Measurements from ENCODE around the gene FBLN2. TPM values are rescaled to one million over a fixed set of nuclear protein-coding genes. Genes with fewer than 3 reads are reported as not detected.

Gene FBLN2
- total and polyA plus RNA-seq, 2 of the 4 experiments (the other 2 are of a cell fraction) = 11.8 to 60.8 TPM

DNA sequence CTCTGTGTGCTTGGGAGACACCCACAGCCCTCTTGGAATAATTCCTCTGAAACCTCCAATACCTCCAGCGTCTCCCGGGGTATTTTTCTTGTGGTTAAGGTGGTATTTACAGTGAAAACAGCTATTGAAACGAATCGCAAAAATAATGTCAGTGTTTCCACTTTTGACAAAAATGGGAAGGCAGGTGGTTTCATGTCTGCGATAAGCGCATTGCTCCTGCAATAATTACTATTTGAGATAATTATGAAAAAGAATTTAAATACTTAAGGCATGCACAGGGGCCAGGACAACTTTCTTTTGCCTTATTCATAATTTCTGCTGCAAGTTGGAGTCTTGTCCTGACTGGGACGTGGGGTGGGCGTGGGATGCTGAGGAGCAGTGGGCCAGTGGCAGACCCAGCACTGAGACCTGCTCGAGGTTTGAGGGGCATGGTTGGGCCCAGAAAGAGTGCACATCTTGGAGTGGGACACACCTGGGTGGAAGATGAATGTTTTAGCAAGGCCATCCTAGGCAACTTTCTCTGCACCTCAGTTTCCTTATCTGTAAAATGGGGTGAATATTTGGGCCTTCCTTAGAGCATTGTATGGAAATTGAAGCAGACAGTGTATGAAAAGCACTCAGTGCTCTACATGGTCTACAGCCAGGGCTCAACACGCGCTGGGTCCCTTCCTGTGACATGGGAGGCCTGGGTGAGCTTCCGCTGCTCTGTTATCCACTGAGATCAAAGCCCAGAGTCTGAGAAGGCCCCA lies 110.5 kb downstream of the FBLN2 start:
- Histone ChIP-seq H4K91ac (ENCODE audit: insufficient read depth, low read depth, low read length) (no peak overlapping the region), H4K5ac (ENCODE audit: low read depth, low read length) (no peak overlapping the region), H3K18ac (ENCODE audit: low read depth, low read length) (no peak overlapping the region), H2AFZ (replicated peaks; ENCODE audit: low read length, poor library complexity) (no peak overlapping the region), H2BK15ac (ENCODE audit: low read depth, low read length) (no peak overlapping the region), H3K4me2 (ENCODE audit: low read depth, low read length) (no peak overlapping the region), H4K20me1 (ENCODE audit: insufficient read depth, low read length) (no peaks in the 10 kb centered on the region), H3K27me3 (ENCODE audit: control insufficient read depth, insufficient read depth, low read length) (peaks cover 6% of the 10 kb centered on the region; the same call in 1 of the 2 replicates), H3K36me3 (ENCODE audit: control insufficient read depth, insufficient read depth, low read length) (no peaks in the 10 kb centered on the region), H3K56ac (ENCODE audit: extremely low read depth, insufficient read depth, low read length) (no peak overlapping the region), H3K27ac (ENCODE audit: insufficient read depth, low read length) (no peak overlapping the region), H3K9me3 (ENCODE audit: control insufficient read depth, insufficient read depth, low read length) (no peaks in the 10 kb centered on the region), H2BK5ac (ENCODE audit: low read depth, low read length, poor library complexity, severe bottlenecking) (no peak overlapping the region), H3K9ac (ENCODE audit: low read depth, low read length) (no peak overlapping the region), H2BK120ac (ENCODE audit: low read depth, low read length) (no peak overlapping the region), H2AK5ac (ENCODE audit: low read depth, low read length) (no peak overlapping the region), H3K9me1 (ENCODE audit: insufficient read depth, low read length) (no peaks in the 10 kb centered on the region), H2BK20ac (ENCODE audit: low read depth, low read length) (no peak overlapping the region), H3K4me1 (ENCODE audit: control insufficient read depth, insufficient read depth, low read length) (no peaks in the 10 kb centered on the region), H4K8ac (ENCODE audit: low read depth in 2 of 2, low read length in 2 of 2) (no peak overlapping the region), H3K23ac (ENCODE audit: low read depth, low read length) (no peak overlapping the region), H3K4me3 (ENCODE audit: insufficient read depth, low read depth, low read length) (no peak overlapping the region), H2AK9ac (replicated peaks; ENCODE audit: low read depth, low read length, poor library complexity) (no peak overlapping the region), H3K14ac (replicated peaks; ENCODE audit: low read depth, low read length) (no peak overlapping the region), H3K79me1 (ENCODE audit: low read depth in 1 of 2, low read length in 2 of 2) (no peaks in the 10 kb centered on the region), H3K4ac (ENCODE audit: low read depth, low read length) (no peak overlapping the region)
- ATAC-seq (ENCODE audit: low read depth) (no peak), DNase-seq (no peak)
- TF ChIP-seq MXI1 (IDR thresholded peaks at IDR 0.05; ENCODE audit: borderline replicate concordance, low read depth, low read length) = no peak
- no peak for TF ChIP-seq CTCF (conservative IDR thresholded peaks at IDR 0.05; ENCODE audit: low read depth, low read length)
- TF ChIP-seq, protein P1, sequence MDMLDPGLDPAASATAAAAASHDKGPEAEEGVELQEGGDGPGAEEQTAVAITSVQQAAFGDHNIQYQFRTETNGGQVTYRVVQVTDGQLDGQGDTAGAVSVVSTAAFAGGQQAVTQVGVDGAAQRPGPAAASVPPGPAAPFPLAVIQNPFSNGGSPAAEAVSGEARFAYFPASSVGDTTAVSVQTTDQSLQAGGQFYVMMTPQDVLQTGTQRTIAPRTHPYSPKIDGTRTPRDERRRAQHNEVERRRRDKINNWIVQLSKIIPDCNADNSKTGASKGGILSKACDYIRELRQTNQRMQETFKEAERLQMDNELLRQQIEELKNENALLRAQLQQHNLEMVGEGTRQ (IDR thresholded peaks at IDR 0.05; ENCODE audit: low read depth, low read length) = no peak
- TF ChIP-seq, protein P2, sequence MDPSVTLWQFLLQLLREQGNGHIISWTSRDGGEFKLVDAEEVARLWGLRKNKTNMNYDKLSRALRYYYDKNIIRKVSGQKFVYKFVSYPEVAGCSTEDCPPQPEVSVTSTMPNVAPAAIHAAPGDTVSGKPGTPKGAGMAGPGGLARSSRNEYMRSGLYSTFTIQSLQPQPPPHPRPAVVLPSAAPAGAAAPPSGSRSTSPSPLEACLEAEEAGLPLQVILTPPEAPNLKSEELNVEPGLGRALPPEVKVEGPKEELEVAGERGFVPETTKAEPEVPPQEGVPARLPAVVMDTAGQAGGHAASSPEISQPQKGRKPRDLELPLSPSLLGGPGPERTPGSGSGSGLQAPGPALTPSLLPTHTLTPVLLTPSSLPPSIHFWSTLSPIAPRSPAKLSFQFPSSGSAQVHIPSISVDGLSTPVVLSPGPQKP (IDR thresholded peaks at IDR 0.05; ENCODE audit: borderline replicate concordance, low read depth, low read length) = no peak
- no peak for TF ChIP-seq NFE2L2 (IDR thresholded peaks at IDR 0.05; ENCODE audit: low read depth, low read length)
- no peak for TF ChIP-seq RCOR1 (IDR thresholded peaks at IDR 0.05; ENCODE audit: insufficient replicate concordance, low read length)
- TF ChIP-seq CHD1 (IDR thresholded peaks at IDR 0.05; ENCODE audit: low read depth, low read length) = no peak
- TF ChIP-seq RAD21 (IDR thresholded peaks at IDR 0.05; ENCODE audit: low read length) = no peak
- no peak for TF ChIP-seq MAZ (IDR thresholded peaks at IDR 0.05; ENCODE audit: borderline replicate concordance, low read depth, low read length)
- no peak for TF ChIP-seq FOS (IDR thresholded peaks at IDR 0.05; ENCODE audit: low read depth, low read length)
- no peak for TF ChIP-seq MAFK (IDR thresholded peaks at IDR 0.05; ENCODE audit: low read depth, low read length)
- TF ChIP-seq SMC3 (IDR thresholded peaks at IDR 0.05; ENCODE audit: low read depth, low read length) = no peak
- no peak for TF ChIP-seq BHLHE40 (IDR thresholded peaks at IDR 0.05; ENCODE audit: low read depth, low read length)
- no peak for TF ChIP-seq RFX5 (IDR thresholded peaks at IDR 0.05; ENCODE audit: low read depth, low read length)
- TF ChIP-seq POLR2A (IDR thresholded peaks at IDR 0.05; ENCODE audit: low read depth, low read length) = no peak
- TF ChIP-seq CEBPB (IDR thresholded peaks at IDR 0.05; ENCODE audit: low read depth, low read length) = no peak
- intact Hi-C loops (cut with micrococcal nuclease) = loop anchor here (5.0 kb wide), 4 partner anchors 463 to 1263 kb away; partner anchors contain the start of gene CHCHD4
- no TSS peak for BruUV-seq (replicated peaks)
- POLR2A ChIA-PET (ENCODE audit: unreplicated experiment) = no interaction called here
- in situ Hi-C loops (cut with MboI; ENCODE audit: low sequenced_read_pairs) = no loop called here
- CTCF ChIA-PET = no interaction called here
- no CpG with 5 or more reads among the region's 12 CpGs for WGBS, 2 experiments (ENCODE audit: extremely low coverage in 2 of 2, insufficient read length in 1 of 2)
- dilution Hi-C loops (cut with HindIII; ENCODE audit: low sequenced_read_pairs, unreplicated experiment) = no loop called here

Measured in IMR-90 (cell line).